ENCODE results near the gene TRABD2B. TPM values are rescaled to one million over a fixed set of nuclear protein-coding genes. Genes with fewer than 3 reads are reported as not detected.

Gene TRABD2B
- total and polyA plus RNA-seq, 2 of the 13 experiments (the other 11 are each of a cell fraction or from before 2014, with no cell fraction given) = 0.04 TPM; not detected in 1

- TF ChIP-seq IRX3 (CRISPR knock-in tag; IDR thresholded peaks at IDR 0.05; ENCODE audit: borderline replicate concordance, low read depth) = no peak
- no peak for TF ChIP-seq SKI (IDR thresholded peaks at IDR 0.05; ENCODE audit: partially characterized antibody)
- TF ChIP-seq BCL6 (CRISPR knock-in tag; IDR thresholded peaks at IDR 0.05) = 0 out of 2 replicates have a peak, but pooled peaks have one; percentile 8
- no peak for TF ChIP-seq ELF4 (CRISPR knock-in tag; IDR thresholded peaks at IDR 0.05; ENCODE audit: borderline replicate concordance)
- no peak for TF ChIP-seq ZNF232 (CRISPR knock-in tag; IDR thresholded peaks at IDR 0.05; ENCODE audit: borderline replicate concordance)
- TF ChIP-seq POLR2G (IDR thresholded peaks at IDR 0.05; ENCODE audit: low read depth, low read length) = no peak
- no peak for TF ChIP-seq HNRNPH1 (optimal IDR thresholded peaks at IDR 0.05; ENCODE audit: low read depth, low read length)
- no peak; the same call in 1 of the 2 replicates for TF ChIP-seq PITX1 (CRISPR knock-in tag; IDR thresholded peaks at IDR 0.05)
- TF ChIP-seq ZNF883 (CRISPR knock-in tag; IDR thresholded peaks at IDR 0.05; ENCODE audit: not compliant biosample characterization) = no peak
- no peak for TF ChIP-seq HMGXB3 (CRISPR knock-in tag; IDR thresholded peaks at IDR 0.05; ENCODE audit: borderline replicate concordance)
- TF ChIP-seq ZNF800 (CRISPR knock-in tag; IDR thresholded peaks at IDR 0.05) = peak; percentile 27; the same call in 1 of the 2 replicates
- no peak for TF ChIP-seq ZNF143 (CRISPR knock-in tag; IDR thresholded peaks at IDR 0.05)
- TF ChIP-seq ZSCAN31 (CRISPR knock-in tag; IDR thresholded peaks at IDR 0.05; ENCODE audit: low read depth) = 0 out of 2 replicates have a peak, but pooled peaks have one; percentile 54
- no peak for TF ChIP-seq ZNF557 (CRISPR knock-in tag; IDR thresholded peaks at IDR 0.05)
- TF ChIP-seq ZHX1 (CRISPR knock-in tag; IDR thresholded peaks at IDR 0.05; ENCODE audit: low read depth) = no peak
- no peak for TF ChIP-seq MXD3 (CRISPR knock-in tag; IDR thresholded peaks at IDR 0.05)
- no peak for TF ChIP-seq ZNF446 (CRISPR knock-in tag; IDR thresholded peaks at IDR 0.05)
- TF ChIP-seq NR2F1 (CRISPR knock-in tag; IDR thresholded peaks at IDR 0.05) = peak; percentile 89 to 92
- TF ChIP-seq MBD4 (IDR thresholded peaks at IDR 0.05; ENCODE audit: borderline replicate concordance, low read length) = no peak
- TF ChIP-seq SP5 (CRISPR knock-in tag; IDR thresholded peaks at IDR 0.05; ENCODE audit: borderline replicate concordance, low read depth) = no peak
Observed at GRCh38 chr1:47875831-47876586, 121.2 kb downstream of the TRABD2B start (continued).
